GM21381 (cell line): ENCODE results near the gene OBSL1.

Experiments
- ATAC-seq: cut with Tn5 transposase; IDR thresholded peaks from one replicate; pipeline ENCODE4 v1.9.1; 2021; ENCODE audit warnings: mild to moderate bottlenecking, moderate library complexity; ENCODE audit not compliant: unreplicated experiment

OBSL1 gene

DNA sequence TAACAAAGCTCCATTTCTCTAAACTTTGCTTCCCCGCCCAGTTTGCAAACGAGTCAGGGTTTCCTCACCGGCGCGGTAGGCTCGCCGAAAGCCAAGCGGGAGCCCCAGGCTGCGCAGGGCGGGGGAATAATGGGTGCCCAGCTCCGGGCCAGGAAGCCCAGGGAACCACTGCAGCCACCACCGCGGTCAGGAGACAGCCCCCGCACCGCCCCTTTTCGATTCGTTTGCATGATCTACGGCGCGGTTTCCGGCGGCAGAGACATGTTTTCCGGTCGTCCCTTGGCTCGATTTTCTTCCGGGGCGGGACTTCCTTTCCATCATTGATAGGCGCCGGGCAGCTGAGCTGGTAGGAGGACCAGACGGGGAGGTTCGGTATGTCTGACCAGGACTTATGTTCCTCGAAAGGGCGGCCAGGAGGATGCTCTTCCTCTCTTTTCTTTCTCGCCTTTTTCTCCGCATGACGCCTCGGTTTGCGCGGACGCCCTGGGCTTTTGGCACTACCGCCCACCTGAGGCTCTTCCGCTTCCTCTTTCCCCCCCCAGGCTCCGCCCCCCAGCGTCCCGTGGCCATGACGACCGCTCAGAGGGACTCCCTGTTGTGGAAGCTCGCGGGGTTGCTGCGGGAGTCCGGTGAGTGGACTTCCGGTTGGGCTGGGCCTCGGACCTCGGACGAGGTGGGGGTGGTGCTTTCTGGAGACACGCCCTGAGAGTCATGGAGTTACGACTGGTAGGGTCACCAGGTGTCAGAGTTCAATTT, 26.4 kb upstream of the OBSL1 start, which contains the start of gene STK11IP:
TSS of gene STK11IP (plus strand) at position 306 of the 756 bp plus-strand sequence. CDS start at position 569, 263 bp downstream.
- ATAC-seq, result peak; percentile 91

DNA sequence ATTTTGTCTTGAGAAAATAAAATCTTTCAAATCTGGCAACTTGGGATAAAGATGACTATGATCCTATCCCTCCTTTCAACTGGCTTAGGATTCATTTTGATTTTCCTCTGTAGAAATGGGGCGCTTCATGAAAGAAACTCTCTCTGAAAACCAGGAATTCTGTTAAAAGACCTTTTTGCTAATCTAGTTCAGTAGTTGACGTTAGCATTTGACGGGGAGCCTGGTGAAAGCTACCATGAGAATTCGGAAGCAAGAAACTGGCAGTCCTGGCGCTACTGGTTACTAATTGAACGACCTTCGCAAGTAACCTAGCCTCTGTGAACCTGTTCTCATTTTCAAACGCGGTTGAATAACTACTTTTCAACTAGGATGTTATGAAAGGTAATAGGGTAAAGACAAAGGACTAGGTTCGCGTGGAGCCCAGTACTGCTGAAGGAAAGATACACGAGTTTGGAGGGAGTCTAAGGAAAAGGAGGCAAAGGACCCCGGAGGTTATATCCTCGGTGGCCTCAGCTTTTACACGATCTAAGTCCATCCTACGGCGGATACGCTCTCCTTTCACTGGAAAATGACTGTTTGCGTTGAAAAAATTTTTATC, 25.7 kb upstream of the OBSL1 start:
- no peak for ATAC-seq

DNA sequence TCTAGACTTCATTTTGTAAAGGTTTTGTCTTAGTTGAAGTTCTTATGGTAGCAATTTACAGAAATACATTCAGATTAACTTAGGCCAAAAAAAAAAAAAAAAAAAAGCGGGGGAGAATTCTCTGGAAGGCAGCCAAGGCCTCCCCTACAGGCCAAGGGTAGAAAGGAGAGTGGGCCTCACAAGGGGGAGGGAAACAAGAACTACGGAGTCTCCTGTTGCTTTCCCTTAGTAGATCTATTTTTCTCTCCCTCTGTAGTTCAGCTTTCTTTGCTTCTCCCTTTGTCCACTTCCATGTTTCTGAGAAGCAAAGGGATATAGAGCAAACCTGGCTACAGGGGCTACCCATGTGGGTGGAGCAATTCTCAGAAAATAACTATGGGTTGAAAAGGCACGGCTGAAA, 23.9 kb upstream of the OBSL1 start:
- no peak for ATAC-seq

DNA sequence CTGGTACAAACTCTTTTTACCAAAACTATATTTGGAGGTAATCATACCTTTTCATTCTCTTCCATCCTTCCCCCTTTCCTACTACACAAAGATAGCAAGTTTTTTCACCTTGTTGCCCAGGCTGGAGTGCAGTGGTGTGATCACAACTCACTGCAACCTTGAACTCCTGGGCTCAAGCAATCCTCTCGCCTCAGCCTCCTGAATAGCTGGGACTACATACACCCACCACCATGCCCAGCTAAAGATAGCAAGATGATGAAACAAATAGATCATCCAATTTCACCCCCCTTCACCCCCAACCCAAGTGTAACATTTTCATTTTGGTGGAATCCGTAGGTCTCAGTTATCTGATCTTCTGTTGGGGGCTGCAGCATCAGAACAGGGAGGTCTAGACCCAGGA, 21.8 kb upstream of the OBSL1 start:
- no peak for ATAC-seq

DNA sequence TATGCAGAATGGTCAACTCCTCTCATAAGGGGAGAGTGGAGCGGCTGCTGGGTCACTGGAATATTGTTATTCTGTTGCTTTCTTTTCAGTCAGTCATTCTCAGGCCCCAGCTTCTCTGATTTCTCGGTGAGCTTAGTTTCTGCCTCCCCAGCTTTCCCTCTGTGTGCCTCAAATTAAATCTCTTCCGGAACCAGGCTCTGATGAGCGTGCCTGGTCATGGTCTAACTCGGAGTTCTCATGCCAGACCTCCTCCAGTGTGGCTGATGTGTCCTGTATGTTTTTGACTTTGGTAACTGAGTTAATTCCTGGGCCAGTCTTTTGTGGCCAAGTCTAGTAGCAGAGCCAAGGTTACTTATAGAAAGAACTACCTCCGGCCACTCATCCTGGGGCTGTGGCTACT, 21.4 kb upstream of the OBSL1 start:
- ATAC-seq, result no peak

DNA sequence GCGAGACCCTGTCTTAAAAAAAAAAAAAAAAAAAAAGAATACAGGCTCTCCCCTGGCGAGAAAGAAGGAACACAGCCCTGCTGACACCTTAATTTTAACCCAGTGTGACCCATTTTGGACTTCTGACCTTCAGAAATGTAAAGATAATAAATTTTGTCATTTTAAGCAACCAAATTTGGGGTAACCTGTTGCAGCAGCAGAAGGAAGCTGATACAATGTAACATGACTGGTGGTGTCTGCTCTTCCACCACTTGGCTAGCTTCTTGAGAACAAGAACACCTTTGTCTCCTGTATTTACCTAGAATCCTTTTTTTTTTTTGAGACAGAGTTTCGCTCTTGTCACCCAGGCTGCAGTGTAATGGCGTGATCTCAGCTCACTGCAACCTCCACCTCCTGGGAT, 19.8 kb upstream of the OBSL1 start:
- no peak for ATAC-seq

DNA sequence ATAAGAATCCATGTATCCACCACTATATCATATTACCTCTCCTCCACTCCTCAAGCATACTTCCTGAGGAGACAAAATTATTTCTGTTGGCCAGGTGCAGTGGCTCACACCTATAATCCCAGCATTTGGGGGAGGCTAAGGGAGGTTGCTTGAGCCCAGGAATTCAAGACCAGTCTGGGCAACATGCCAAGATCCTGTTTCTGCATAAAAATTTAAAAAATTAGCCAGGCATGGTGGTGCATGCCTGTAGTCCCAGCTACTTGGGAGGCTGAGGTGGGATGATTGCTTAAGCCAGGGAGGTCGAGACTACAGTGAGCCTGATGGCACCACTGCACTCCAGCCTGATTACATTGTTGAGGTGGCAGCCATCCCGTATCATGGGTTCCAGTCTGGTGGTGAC, 10.0 kb upstream of the OBSL1 start:
- ATAC-seq, result no peak

DNA sequence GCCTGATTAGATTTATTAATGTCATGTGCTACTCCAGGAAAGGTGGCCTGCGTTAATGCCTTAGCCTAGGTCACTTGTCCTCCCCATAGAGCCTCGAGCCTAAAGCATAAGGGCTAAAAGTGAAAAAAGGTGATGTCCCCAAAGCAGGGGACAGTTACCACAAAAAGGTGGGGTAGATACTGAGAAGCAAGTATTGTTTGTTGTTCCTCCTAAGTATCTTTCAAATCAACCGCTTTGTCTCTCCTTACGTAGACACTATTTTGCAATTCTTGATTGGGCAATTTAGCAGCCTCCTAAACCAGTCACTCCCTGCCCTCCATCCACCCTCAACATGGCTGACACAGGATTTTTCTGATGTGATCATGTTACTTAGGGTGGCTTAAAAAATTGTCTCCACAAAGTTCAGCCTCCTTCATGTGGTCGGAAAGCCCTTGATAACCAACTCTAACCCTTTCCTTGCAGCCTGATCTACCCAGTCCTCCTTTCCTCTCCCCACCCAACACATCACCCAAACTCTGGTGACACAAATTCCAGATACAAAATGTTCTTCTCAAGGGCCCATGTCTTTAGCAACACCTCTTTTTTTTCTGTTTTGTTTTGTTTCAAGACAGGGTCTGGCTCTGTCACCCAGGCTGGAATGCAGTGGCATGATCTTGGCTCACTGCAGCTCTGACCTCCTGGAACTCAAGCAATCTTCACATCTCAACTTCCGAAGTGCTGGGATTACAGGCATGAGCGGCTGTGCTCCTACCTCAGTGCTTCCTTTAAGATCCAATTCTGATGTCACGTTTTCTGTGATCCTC, 7.7 kb upstream of the OBSL1 start:
- ATAC-seq, result no peak

DNA sequence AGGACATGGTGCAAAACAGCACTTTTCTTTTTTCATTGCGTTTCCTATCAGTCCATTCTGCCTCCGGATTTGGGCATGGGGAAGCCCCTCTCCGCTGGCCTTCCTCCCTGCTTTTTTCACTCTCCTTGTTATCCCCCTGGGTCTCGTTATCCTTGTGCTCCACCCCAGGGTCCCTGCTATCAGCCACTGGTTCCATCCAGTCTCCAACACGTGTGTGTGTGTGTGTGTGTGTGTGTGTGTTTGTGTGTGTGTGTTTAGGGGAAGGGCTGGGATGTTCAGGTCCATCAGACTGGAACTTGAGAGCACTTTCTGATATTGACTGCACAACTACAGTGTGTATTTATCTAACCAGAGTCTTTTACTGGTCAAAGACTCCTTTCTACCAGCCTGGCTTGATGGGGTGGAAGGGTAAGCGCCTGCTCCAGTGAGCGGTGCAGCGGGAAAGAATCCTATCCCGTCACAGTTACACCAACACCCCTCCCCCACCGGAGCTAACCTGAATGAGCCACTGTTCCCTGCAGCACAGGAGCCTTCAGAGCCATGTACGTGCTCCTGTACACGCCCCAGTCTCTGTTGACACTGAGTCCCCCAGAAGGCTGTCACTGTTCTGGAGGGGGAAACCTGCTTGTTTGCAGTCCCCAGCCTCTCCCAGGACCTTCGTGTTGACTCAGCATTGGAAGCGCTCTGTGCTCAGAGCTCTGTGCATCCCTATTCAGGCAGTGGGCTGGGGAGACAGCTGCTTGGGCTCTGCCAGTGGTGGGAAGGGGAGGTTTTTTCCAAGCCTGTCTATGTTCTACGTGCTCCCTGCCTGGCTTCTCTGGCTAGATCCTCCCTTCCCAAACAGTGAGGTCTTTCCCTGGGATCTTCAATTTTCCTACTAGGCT, 5.4 kb upstream of the OBSL1 start:
- no peak for ATAC-seq

DNA sequence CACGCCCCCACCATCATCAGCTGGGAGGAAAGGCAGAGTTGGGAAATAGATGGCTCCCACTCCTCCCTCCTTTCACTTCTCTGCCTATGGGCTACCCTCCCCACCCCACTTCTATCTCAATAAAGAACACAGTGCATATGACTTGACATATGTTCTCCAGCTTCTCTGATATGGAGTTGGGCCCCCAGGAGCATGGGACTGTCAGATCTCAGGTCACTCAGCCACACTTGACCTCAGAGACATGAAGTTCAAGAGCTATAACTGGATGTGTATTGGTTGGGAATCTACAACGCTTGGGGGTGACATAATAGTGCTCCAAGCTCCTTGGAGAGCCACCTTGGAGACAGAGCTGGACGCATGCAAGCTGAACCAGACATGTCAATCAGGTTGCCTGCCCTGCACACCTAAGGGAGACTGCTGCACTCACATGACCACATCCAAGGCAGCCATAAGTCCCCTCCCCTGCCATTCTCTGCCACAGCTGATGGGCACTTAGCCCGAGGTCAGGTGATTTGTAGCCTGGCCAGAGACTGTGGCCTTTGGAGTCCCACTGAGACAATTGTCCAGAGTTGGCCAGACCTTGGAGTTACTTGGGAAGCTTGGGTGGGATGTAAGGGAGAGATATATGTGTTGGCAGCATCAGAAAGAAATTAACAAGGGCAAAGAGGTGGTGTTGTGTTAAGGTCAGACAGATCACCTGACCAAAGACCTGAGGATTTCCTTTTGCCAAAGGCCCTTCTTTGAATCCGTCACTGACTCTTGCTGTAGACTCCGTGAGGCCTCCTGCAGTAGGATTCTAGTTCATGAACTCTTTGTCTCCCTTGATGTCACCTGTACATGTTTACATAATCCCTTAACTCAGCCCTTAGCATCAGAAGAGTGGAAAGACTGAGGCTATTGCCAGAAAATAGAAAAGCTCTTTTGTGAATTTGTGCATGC, 4.5 kb upstream of the OBSL1 start:
- no peak for ATAC-seq

DNA sequence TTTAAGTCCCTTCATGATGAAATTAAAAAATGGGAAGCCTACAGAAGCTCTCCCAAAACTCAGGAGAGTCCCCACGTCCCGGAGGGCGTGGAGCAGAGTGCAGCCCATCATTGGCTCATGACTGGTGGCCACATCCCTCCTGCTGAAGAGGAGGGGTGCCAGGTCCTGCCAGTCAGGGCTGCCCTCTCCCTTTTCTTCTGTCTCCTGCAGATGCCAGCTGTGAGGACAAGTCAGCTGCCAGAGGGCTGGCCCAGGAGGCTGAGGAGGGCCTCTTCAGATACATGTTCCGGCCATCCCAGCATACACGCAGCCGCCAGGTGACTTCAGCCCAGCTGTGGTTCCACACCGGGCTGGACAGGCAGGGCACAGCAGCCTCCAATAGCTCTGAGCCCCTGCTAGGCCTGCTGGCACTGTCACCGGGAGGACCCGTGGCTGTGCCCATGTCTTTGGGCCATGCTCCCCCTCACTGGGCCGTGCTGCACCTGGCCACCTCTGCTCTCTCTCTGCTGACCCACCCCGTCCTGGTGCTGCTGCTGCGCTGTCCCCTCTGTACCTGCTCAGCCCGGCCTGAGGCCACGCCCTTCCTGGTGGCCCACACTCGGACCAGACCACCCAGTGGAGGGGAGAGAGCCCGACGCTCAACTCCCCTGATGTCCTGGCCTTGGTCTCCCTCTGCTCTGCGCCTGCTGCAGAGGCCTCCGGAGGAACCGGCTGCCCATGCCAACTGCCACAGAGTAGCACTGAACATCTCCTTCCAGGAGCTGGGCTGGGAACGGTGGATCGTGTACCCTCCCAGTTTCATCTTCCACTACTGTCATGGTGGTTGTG, 3.4 kb upstream of the OBSL1 start:
- no peak for ATAC-seq

DNA sequence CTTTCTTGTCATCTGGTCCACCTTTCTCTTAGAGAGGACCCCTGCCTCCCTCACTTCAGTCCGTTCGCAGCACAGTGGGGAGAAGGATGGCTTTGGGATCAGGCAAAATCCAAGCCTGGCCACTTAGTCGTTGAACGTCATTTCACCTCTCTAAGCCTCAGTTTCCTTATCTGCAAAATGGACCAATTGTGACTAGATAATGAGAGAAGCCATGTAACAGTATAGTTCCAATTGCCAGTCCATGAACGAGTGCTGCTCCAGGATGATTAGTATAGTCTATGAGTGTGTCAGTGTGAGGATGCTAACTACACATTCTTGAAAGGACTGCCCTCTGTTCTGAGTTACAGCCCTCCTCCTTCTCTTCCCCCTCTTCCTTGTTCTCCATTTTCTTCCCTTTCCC, 1.8 kb upstream of the OBSL1 start:
- no peak for ATAC-seq

DNA sequence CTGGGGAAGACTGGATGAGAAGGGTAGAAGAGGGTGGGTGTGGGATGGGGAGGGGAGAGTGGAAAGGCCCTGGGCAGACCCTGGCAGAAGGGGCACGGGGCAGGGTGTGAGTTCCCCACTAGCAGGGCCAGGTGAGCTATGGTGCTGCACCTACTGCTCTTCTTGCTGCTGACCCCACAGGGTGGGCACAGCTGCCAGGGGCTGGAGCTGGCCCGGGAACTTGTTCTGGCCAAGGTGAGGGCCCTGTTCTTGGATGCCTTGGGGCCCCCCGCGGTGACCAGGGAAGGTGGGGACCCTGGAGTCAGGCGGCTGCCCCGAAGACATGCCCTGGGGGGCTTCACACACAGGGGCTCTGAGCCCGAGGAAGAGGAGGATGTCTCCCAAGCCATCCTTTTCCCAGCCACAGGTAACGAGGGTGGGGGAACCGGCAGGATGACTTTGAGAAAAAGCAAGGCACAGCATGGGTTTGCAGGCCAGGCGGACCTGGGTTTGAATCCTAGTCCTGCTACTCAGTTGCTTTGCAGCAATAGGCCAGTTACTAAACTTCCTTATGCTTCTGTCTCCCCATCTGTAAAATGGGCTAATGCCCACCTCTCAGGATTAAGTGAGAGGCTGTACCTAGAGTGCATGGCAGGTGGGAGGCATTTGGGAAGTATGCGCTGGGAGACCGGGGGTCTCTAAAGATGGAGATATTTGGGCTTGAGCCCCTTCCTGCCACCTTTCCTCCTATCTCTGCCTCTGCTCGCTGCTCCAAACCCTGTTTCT, 1.1 kb upstream of the OBSL1 start, which contains the start of gene INHA:
TSS of gene INHA (plus strand) at position 74 of the 765 bp plus-strand sequence. CDS start at position 139, 65 bp downstream.
- ATAC-seq, result no peak

DNA sequence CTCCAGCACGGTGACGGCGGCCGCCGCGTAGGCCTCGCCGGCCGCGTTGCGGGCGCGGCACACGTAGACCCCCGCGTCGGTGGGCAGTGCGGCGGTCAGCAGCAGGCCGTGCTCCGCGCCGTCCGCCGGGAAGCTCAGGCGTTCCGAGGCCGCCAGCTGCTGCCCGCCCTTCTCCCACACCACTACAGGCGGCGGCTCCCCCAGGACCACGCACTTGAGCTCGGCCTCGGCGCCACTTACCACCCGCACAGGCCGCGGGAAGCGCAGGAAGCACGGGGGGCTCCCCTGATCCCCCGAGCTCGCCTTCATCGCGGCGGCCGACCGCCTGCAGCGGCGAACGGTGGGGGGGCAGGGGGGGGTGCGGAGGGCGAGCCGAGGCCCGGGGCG, 422 bp downstream of the OBSL1 start:
- ATAC-seq, result no peak

DNA sequence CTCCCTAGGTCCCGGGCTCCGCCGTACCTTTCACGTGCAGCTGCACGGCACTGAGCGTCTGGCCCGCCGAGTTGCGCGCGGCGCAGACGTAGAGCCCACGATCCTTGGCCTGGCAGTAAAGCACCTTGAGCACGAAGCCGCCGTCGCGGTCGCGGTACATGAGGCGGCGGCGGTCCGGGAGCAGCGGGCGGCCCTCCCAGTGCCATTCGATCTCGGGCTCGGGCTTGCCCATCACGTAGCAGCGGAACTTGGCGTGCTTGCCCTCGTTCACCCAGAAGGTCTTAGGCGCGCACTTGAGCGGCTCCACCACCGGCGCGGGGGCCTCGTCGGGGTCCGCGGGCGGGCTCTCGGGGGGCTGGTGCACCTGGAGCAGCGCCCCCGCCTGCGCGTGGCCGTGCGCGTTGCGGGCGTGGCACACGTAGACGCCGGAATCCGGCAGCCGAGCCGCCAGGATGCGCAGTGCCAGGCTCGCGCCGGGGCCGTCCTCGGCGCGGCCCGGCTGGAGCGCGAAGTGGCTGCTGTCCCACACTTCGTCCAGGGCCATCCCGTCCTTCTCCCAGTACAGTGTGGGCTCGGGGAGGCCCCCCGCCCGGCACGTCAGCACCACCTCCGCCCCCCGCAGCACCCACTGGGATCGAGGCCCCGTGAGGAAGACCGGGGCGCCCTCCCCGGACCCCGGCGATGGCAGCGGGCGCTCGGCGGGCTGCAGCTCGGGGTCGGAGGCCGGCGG, 980 bp downstream of the OBSL1 start:
- no peak for ATAC-seq

DNA sequence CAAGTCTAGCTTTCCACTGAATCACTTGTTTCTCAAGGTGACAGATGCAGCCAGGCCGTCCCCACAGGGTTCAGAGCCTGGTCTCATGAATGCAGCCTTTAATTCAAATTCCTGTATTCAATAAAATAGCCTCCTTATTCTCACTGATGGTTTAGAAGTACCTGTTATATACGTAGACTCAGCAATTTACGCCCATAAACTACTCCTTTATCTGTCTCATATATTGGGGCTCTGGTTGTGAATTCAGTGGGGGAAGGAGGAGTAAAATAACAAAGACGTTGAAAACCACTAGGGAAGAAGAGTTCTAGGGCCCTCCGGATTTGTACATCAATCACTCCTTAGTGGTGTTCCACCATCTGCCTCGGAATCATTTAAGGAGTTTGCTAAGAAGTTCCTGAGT, 1.7 kb downstream of the OBSL1 start:
- ATAC-seq, result no peak

DNA sequence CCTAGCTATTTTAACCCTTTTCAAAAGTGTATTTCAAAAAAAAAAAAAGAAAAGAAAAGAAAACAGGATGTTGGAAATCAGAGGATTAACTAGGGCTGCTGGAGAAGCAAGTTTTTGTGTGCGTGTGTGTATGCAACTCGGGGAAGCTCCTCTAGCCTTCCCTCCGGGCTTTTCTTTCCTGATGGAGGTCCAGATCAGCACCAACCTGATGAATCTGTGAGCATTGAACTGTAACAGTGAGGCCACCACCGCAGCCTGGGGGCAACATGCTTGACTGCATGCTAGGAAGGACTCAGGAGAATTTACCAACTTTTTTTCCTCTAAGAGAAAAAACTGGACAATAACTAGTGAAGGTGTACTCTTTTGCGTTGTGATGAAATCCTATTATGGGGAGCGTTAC, 2.3 kb downstream of the OBSL1 start:
- no peak for ATAC-seq
